ENCODE results near the gene FSTL4. TPM values are rescaled to one million over a fixed set of nuclear protein-coding genes. Genes with fewer than 3 reads are reported as not detected.

The FSTL4 gene
- total RNA-seq, 2 experiments from 2014 or later = not detected

GRCh38 chr5:133285583-133286021 lies 326.7 kb downstream of the FSTL4 start:
- H3K9me3 ChIP-seq (ENCODE audit: low read length) = no peaks in the 10 kb centered on the region
- no peak for DNase-seq (ENCODE audit: low spot score)
- no peaks in the 10 kb centered on the region for H3K79me2 ChIP-seq (ENCODE audit: insufficient read depth, low read depth, low read length)
- no peaks in the 10 kb centered on the region for H4K20me1 ChIP-seq (ENCODE audit: insufficient read depth, low read length)
- CTCF ChIA-PET (ENCODE audit: unreplicated experiment) = no interaction called here
- TF ChIP-seq EZH2phosphoT487 (IDR thresholded peaks at IDR 0.05; ENCODE audit: borderline replicate concordance, low read depth, low read length) = no peak
- no peak for TF ChIP-seq CTCF (conservative IDR thresholded peaks at IDR 0.05; ENCODE audit: low read length)
- no peaks in the 10 kb centered on the region for H3K36me3 ChIP-seq (ENCODE audit: insufficient read depth, low read length)
- H3K4me1 ChIP-seq (ENCODE audit: insufficient read depth, low read length, poor library complexity, severe bottlenecking) = no peaks in the 10 kb centered on the region
- no peak overlapping the region for H2AFZ ChIP-seq (ENCODE audit: low read length)
- H3K27ac ChIP-seq (ENCODE audit: low read depth, low read length, poor library complexity, severe bottlenecking) = no peak overlapping the region
- BruUV-seq (replicated peaks) = no TSS peak
- no peak overlapping the region for H3K4me3 ChIP-seq (ENCODE audit: low read depth, low read length, poor library complexity, severe bottlenecking)
- POLR2A ChIA-PET = no interaction called here
- intact Hi-C loops (cut with micrococcal nuclease; ENCODE audit: unreplicated experiment) = no loop called here
- H3K4me2 ChIP-seq (ENCODE audit: low read length) = no peak overlapping the region
- no peaks in the 10 kb centered on the region for H3K9me2 ChIP-seq (ENCODE audit: insufficient read depth, low read length)

GRCh38 chr5:133284306-133284705 lies 328.0 kb downstream of the FSTL4 start:
- POLR2A ChIA-PET = no interaction called here
- no peaks in the 10 kb centered on the region for H3K36me3 ChIP-seq (ENCODE audit: insufficient read depth, low read length)

GRCh38 chr5:133278317-133278716 lies 334.0 kb downstream of the FSTL4 start:
- Histone ChIP-seq H3K4me2 (ENCODE audit: low read length) (no peak overlapping the region), H2AFZ (ENCODE audit: low read length) (no peak overlapping the region), H3K9me3 (ENCODE audit: low read length) (no peaks in the 10 kb centered on the region), H3K27ac (ENCODE audit: low read depth, low read length, poor library complexity, severe bottlenecking) (no peak overlapping the region), H3K4me3 (ENCODE audit: low read depth, low read length, poor library complexity, severe bottlenecking) (no peak overlapping the region), H3K79me2 (ENCODE audit: insufficient read depth, low read depth, low read length) (no peaks in the 10 kb centered on the region), H4K20me1 (ENCODE audit: insufficient read depth, low read length) (no peaks in the 10 kb centered on the region), H3K9me2 (ENCODE audit: insufficient read depth, low read length) (no peaks in the 10 kb centered on the region), H3K36me3 (ENCODE audit: insufficient read depth, low read length) (no peaks in the 10 kb centered on the region), H3K4me1 (ENCODE audit: insufficient read depth, low read length, poor library complexity, severe bottlenecking) (no peaks in the 10 kb centered on the region)
- TF ChIP-seq CTCF (conservative IDR thresholded peaks at IDR 0.05; ENCODE audit: low read length) (no peak), EZH2phosphoT487 (IDR thresholded peaks at IDR 0.05; ENCODE audit: borderline replicate concordance, low read depth, low read length) (no peak)
- intact Hi-C loops (cut with micrococcal nuclease; ENCODE audit: unreplicated experiment) = no loop called here
- ChIA-PET POLR2A (no interaction called here), CTCF (ENCODE audit: unreplicated experiment) (interaction anchor here (0.8 kb wide), 1 partner anchor 10 kb away, joined by 4 read pairs; no protein-coding TSS in a partner anchor)
- no TSS peak for BruUV-seq (replicated peaks)
- DNase-seq (ENCODE audit: low spot score) = no peak

More at GRCh38 chr5:133284306-133284705, 328.0 kb downstream of the FSTL4 start:
- no TSS peak for BruUV-seq (replicated peaks)
- Histone ChIP-seq H4K20me1 (ENCODE audit: insufficient read depth, low read length) (no peaks in the 10 kb centered on the region), H3K4me1 (ENCODE audit: insufficient read depth, low read length, poor library complexity, severe bottlenecking) (no peaks in the 10 kb centered on the region), H3K27ac (ENCODE audit: low read depth, low read length, poor library complexity, severe bottlenecking) (no peak overlapping the region), H3K4me3 (ENCODE audit: low read depth, low read length, poor library complexity, severe bottlenecking) (no peak overlapping the region), H3K9me3 (ENCODE audit: low read length) (no peaks in the 10 kb centered on the region), H3K9me2 (ENCODE audit: insufficient read depth, low read length) (no peaks in the 10 kb centered on the region), H3K4me2 (ENCODE audit: low read length) (no peak overlapping the region), H2AFZ (ENCODE audit: low read length) (no peak overlapping the region), H3K79me2 (ENCODE audit: insufficient read depth, low read depth, low read length) (no peaks in the 10 kb centered on the region)
- TF ChIP-seq EZH2phosphoT487 (IDR thresholded peaks at IDR 0.05; ENCODE audit: borderline replicate concordance, low read depth, low read length) = no peak
- DNase-seq (ENCODE audit: low spot score) = no peak
- intact Hi-C loops (cut with micrococcal nuclease; ENCODE audit: unreplicated experiment) = no loop called here
- CTCF ChIA-PET (ENCODE audit: unreplicated experiment) = no interaction called here
